GM18868 (cell line): ENCODE measurements around the gene PPP6R2.

Source experiments
- ATAC-seq: cut with Tn5 transposase; IDR thresholded peaks from one replicate; pipeline ENCODE4 v1.9.1; 2021; ENCODE audit warnings: mild to moderate bottlenecking, moderate library complexity; ENCODE audit not compliant: unreplicated experiment

The PPP6R2 gene, protein sequence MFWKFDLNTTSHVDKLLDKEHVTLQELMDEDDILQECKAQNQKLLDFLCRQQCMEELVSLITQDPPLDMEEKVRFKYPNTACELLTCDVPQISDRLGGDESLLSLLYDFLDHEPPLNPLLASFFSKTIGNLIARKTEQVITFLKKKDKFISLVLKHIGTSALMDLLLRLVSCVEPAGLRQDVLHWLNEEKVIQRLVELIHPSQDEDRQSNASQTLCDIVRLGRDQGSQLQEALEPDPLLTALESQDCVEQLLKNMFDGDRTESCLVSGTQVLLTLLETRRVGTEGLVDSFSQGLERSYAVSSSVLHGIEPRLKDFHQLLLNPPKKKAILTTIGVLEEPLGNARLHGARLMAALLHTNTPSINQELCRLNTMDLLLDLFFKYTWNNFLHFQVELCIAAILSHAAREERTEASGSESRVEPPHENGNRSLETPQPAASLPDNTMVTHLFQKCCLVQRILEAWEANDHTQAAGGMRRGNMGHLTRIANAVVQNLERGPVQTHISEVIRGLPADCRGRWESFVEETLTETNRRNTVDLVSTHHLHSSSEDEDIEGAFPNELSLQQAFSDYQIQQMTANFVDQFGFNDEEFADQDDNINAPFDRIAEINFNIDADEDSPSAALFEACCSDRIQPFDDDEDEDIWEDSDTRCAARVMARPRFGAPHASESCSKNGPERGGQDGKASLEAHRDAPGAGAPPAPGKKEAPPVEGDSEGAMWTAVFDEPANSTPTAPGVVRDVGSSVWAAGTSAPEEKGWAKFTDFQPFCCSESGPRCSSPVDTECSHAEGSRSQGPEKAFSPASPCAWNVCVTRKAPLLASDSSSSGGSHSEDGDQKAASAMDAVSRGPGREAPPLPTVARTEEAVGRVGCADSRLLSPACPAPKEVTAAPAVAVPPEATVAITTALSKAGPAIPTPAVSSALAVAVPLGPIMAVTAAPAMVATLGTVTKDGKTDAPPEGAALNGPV

DNA sequence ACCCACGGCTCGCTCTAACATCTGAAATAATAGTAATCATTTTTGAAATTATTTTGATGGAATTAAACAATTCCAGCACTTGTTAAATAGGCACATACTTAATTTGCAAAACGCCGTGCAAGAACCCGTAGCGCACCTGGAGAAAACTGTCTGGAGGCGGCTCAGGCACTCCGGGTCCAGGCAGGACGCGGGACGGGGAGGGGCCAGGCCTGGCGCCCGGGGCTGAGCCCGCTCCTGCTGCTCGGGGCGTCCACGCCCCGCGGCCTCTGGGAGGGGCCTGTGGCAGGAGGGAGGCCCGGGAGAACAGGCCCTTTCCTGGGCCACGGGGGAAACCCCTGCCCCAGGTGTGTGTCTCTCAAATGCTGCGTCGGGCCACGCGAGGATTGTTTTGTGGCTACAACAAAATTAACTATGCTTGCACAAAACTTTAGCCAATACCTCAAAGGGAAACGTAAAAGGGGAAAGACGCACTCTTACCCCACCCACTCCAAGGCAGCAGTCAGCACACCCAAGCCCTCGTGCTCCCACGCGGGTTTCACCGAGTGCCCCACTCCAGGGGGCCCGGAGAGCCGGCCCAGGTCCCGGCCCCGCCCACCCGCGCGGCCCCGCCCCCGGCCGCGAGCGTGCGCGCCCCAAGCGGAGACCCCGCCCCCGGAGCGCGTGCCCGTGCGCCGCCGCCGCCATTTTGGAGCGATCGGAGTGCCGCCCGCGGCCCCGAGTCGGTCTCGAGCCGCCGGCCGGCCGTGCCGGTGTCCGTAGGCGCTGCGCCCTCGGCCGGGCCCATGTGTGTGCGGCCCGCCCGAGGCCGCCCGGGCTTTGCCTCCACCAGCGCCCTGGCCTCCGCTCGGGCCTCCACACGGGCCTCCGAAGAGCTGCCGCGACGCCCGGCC is at the start of gene PPP6R2:
Gene PPP6R2 (plus strand): TSS at position 677 of the 890 bp plus-strand sequence. CDS start 50,582 bp downstream, outside the sequence.
- peak; percentile 76 for ATAC-seq

DNA sequence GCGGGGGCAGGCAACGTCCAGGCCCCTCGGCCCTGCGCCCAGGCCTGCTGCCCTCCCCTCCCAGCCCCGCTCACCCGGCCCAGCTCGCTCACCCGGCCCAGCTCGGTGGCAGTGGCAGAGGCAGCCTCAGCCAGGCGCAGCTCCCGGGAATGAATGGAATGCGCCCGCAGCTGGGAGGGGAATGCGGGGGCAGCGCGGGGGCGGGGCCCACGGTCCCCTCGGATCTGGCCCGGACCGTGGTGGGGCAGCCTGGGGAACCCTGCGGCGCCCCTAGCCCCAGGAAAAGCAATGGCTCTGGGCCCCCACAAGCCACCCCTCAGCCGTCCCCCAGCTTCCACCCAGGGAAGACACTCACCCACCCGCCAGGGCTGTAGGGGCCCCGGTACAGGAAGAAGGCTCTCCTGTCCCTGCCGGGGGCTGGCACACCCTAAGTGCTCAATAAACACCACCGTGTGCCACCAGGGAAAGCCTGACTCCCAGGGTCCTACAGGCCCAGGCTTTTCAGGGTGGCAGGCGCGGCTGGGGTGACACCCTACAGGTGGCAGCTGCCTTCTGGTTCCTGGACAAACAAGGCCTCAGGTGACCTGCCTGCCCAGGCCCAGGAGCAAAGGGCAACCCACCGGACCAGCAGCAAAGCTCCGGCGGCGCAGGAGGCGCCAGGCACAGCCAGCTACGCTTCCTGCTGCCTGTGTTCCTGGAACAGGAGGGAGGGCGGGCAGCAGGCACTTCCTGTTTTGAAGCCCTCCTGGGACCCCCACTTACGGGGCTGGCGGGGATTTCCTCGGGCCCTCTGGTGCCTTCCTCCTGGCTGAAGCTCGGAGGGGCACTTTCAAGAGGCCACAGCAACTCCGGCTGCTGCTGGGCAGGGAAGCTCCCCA is 49.4 kb upstream of the PPP6R2 start:
- ATAC-seq, result no peak

DNA sequence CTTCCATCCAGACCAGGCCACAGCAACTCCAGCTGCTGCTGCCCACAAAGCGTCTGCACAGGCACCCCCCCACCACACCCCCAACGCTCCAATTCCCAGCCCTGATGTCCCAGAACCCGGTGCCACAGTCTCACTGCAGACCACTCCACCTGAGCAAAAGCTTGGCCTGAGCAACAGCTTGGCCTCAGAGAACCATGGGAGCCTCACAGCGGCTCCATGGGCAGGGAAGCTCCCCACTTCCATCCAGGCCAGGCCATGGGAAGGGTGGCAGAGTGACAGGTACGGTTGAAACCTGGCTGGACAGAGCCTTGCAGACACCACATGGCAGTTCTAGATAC is 48.8 kb upstream of the PPP6R2 start:
- ATAC-seq, result no peak

DNA sequence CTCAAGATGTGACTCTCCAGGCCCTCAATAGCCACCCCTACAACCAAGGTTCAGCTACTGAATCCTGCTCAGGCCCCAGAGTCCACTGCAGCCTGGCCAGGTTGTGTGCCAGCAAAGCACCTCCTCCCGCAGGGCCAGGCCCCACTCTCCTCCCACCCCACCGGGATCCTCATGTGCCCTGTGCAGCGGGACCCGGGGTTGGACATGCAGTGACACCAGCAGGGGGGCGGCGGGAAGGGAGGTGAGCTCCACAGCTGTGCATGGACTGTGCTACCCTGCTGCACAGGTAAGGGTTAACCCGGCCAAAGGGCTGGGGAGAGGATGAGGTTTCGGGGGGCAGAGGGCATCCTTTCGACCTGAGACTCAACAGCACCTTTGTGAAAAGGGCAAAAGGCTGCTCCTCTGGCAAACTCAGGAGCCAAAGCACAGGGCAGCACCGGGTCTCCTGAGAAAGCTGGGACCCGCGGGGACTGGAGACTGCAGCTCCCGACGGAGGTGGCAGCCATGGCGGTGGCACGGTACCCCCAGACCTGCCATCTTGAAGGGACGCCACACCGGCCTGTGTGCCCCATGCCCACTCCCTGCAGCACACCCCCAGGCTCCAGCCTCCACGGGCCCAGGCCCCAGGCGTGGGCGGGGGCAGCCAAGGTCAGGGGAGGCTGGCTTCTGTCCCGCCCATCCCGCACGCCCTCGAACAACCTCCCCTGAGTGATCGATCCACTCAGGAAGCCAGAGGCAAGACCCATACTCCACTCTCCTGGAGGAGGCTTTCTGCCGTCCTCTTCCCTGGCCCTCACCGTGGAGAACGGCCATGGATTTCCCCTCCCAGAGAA is 46.3 kb upstream of the PPP6R2 start:
- ATAC-seq, result no peak

DNA sequence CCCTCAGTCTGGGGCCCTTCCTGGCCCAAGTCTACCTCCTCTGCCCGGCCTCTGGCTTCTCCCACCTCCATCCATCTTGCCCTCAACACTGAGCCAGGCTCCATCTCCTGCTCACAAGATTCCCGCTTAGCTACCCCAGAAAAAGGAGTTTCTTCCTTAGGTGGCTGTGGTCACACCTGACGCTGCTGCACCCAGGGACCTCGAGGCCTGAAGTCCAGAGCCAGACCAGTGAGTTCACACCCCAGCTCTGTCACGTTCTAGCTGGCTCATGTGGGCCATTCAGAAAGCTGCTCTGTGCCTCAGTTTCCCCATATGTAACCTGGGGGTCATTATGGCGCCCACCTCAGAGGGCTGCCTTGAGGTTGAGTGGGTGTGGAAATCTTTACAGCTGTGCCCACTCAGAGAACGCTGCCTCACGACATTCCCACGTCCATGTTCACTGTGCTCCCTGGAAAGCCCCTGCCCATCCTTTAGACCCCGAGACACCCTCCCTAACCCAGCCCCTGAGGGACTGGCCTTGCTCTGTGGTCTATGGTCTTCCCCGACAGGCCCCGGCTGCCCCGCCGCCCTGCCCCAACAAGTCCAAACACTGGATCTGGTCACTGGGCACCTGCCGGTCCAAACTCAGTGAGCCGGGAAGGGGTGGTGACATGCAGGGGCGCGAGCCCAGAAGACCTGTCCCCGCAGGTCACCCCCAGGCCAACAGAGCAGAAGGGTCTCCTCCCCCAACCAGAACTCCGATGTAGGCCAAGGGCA is 45.4 kb upstream of the PPP6R2 start:
- no peak for ATAC-seq

DNA sequence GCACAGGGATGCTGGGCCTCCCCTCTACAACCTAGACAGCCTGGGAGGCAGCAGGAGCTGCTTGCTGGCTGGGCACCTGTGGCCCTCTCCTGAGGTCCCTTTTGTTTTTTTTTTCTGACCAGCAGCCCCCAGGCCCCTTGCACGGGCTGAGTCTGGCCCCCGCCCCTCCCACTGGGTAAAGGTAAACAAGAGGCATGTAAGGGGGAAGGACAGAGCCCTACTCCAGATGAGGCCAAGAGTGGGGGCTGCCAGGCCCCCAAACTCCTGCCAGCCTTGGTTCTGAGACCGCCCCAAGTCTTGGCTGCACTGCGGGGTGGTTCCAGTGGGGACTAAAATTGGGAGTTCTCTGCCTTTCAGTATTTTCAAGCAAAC is 44.9 kb upstream of the PPP6R2 start:
- no peak for ATAC-seq

DNA sequence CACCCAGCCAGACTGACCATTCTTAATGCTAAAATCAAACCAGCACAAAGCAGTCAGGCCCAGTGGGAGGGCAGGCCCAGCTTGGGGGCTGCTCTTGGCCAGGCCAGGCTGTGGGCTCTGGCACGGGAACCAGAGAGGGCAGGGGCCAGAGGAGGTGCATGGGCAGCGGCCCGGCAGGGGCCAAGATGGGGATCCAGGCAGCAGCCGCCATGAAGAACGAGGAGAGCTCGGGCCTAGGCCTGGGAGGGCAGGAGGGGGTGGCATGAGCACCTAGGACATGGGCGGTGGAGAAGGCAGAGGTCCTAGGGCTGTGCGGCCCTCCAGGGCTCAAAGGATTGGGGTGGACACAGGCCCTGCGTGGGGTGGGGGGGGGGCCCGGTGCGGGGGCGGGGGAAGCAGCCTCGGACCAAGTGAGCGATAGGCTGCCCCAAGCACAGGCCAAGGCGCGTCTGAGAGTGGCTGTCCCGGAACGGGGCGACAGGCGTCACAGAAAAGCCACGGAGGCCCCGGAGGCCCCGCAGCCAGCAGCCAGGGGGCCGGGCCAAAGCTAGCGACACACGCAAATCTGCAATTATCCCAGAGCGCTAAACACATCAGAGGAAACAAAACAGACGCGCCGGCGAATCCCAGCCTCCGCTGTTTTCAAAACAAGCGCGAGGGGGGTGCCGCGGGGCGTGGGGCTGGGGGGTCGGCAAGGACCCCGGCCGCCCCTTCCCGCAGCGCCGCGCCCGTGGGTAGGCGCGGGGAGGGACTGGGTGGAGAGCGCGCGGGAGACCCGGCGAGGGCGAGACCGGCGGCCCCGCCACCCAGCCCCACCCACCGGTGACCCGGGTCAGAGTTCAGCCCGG is 44.0 kb upstream of the PPP6R2 start:
- ATAC-seq, result no peak

DNA sequence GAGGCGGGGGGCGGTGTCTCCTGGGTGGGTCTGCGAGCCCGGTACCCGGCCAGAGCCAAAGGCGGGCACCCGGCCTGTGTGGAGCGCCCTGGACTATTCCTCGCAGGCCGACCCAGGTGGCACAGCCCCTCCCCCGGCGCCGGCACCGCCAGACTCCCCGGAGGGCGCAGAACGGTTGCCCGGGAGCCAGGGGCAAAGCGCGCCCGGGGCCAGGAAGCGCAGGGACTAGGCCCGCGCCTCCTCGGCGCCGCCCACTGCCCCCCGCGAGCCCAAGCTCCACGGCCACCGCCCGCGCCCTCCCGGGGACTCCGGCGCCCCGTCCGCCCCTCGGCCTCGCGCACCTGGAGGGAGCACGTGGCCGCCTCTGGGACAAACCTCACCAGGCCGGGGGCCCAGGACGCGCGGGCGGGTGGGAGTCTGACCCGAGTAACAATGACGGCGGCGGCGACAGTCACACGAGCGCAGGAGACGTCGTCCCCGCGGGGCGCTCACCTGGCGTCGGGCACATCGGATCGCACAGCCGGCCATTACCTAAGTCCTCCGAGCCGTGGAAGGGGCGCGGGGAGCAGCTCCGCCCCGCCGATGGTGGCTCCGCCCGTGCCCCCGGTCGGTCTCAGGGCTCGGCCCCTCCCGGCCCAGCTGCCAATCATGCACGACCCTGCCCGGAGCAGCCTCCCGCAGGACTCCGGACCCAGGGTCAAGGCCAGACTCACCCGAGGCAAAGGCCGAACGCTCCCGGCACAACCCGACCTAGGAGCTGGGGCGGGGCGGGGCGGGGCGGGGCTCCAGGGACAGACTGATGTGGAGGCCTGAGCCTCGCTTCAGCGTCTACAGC is 43.1 kb upstream of the PPP6R2 start:
- ATAC-seq, result no peak

DNA sequence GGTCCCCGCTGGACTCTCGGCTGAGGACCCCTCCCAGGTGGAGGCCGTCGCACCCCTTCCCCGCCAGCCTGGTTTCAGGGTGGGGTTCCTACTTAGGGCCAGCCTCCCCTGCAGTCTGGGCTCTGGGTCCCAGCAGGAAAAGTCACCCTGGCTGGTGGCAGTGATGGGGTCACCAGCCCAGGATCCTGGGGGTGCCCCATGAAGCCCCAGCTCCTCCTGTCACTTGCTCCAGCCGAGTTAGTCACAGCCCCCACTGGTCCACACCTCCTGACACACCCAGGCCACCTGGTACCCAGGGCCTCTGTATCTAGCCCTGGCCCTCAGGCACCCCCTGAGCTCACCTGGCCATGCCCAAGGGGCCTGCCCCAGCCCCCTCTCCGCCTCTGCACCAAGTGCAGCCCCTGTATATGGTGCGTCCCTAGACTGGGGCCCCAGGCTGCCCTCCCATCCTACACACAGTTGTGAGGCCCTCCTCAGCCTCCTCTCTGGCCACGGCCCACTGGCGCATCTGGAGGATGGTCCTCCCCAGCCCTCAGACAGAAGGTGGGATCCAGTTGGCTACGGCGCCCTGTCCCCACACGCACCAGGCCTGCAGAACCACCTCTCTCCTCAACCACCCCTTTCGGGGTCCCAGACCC is 42.4 kb upstream of the PPP6R2 start:
- no peak for ATAC-seq

DNA sequence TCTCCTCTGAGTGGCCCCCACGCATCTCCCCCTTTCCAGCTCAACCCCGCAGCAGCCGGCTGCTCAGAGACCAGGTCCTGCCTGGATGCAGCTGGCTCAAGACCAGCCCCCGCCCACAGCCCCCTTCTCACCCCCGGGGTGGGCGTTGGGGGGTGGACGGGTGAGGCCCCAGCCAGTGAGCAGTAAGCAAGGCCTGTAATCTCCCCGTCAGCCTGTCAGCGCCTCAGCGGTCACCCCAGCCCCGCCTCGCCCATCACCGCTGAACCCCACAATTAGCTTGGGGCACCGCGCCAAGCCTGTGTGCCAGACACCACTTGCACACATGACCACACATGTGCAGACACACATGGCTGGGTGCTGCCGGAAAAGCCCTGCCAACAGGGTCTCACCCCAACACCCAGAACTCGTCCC is 41.5 kb upstream of the PPP6R2 start:
- no peak for ATAC-seq

DNA sequence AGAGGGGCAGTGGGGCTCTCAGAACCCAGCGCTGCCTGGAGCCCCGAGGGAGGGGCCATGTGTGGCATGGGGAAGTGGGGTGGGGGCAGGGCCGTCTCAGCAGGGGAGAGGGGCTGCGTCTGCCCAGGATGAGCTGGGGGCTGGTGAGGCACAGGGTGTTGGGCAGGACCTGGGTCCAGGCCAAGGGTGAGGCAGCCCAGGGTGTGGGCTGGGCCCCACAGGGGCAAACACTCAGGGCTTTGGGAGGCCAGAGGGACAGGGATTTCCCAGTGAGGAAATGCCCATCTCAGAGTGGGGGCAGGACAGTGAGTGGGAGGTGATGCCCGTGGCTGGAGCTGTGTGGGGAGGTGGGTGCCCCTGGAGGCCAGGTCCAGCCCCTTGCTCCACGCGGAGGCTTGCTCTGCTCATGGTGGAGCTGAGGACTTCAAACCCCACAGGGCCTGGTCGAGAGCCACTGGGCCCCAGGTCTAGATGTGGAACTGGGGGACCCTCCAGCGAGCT is 41.0 kb upstream of the PPP6R2 start:
- no peak for ATAC-seq

DNA sequence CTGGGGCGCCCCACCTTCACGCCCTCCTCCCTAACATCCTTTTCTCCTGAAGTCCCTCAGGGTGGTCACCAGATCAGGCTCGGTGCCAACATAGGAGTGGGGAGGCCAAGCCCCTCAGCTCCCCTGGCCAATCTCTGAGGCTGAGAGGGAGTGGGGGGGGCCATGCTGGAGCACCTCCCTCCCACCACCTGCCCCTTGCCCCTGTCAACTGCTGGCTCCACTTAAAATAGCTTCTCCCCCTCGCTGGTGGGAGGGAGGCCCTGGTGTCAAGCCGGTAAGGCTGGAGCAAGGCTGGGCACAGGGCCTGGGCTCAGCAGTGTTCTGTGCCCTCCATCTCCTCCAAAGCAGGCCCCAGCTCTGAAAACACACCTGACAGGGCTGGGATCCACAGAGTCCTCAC is 40.6 kb upstream of the PPP6R2 start:
- no peak for ATAC-seq

DNA sequence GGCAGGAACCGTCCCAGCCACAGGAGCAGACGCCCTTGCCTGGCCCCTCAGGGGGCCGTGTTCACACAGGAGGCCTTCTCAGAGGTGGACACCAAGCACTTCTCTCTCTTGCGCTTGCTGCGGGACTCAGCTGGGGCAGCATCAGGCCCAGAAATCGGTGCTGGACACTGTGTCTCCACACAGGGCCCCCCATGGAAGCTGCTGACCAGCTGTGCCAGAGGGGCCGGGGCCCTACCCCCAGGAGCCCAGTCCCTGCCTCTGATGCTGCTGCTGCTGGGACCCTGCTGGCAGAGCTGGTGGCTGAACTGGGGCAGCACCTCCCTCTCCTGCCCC is 39.6 kb upstream of the PPP6R2 start:
- no peak for ATAC-seq

DNA sequence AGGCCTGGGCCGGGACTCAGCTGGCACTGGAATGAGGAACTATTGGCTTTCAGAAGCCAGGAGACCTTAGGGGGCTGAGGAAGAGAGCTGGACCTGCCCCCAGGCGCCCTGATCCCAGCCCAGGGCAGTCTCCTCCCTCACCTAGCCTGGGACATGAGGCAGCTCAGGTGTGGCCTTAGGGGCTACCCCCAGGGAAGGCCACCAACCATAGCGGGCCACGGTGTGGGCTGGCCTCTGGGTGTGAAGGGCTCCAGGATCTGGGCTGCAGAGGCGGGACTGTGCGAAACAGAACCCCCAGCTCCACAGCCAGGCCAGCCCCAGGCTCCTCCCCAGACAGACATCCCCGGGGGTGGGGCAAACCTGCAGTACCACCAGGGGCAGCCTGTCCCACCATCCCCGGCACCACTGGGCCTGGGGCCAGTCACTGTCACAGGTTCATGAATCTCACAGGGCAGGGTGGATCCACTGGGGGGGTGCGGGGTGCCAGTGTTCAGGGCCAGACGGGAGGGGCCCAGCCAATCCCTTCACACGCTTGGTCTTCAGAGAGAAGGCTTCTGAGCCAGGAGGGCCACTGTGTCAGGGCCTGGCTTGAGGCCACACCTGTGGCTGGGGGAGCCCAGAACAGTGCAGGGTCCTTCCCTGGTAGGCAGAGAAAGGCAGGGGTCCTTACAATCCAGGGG is 39.1 kb upstream of the PPP6R2 start:
- no peak for ATAC-seq

DNA sequence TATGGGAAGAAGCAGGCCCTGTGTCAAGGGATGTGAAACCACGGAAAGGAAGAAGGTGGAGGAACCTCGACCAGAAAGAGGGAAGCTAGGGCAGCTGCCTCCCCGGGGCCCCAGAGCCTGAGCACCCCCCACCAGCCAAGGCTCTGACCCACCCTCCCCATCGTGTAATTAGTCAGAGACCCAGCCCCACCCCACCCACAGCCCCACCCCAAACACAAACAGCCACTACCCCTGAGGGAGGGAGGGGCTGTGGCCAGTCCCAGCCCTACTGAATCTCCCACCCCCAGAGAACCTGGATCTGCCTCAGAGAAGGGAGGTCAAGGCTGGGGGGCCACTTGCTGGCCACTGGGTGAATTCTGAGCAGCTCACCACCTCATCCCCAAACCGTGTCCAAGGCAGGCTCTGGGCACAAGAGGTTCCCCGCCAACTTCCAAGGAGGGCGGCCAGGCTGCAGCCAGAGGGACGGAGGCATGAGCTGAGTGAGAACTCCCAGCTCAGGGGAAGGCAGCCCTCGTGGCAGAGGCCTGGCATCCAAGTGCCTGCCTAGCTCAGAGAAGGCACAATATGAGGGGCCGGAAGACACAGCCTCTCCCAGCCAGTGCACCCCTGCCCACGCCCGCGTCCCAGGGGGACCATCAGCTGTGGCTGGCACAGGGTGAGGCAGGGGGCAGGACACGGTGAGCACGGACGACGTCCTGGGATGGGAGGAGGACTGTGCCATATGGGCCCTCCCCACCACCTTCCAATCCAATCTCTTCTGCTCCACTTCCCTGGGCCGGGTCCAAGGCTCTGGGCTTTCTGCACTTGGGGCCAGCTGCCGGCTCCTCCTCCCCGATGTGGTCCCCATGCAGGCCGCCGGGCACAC is 38.4 kb upstream of the PPP6R2 start:
- no peak for ATAC-seq
